ENCODE results near the gene ARHGEF6. TPM values are rescaled to one million over a fixed set of nuclear protein-coding genes. Genes with fewer than 3 reads are reported as not detected.
A peak's percentile ranks its signal among the peaks of the same experiment; 100 is the strongest.
"Not testable (repeated sequence)": the region's sequence is repeated elsewhere in the genome, so short reads cannot be mapped to it uniquely, and the experiment has no call there.

The ARHGEF6 gene
- total RNA-seq, 1 donor from 2014 or later: 0.98 TPM

DNA sequence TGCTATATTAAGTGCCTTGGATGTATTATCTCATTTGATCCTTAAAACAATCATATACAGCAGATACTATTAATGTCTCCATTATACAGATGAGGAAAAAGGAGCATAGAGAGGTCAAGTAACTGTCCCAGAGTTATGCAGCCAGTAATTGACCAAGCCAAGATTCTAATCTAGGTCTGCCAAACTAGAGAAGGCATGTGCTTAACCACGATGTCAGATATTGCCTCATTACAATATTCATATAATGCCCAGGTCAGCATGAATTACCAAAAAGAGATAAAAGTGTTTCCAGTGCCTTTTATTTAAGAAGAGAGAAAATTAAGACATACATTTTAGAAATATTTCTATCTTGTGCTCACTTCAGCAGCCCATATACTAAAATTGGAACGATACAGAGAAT, 7.1 kb downstream of the ARHGEF6 start:
- DNase-seq (ENCODE audit: low spot score in 2 of 2, unreplicated experiment in 2 of 2): no peak
- Mint-ChIP-seq H3K9me3 (peaks cover 40% of the 10 kb centered on the region), H3K27me3 (ENCODE audit: low read depth) (peaks cover 10% of the 10 kb centered on the region), H3K4me3 (no peak overlapping the region), H3K4me1 (no peaks in the 10 kb centered on the region), H3K36me3 (no peaks in the 10 kb centered on the region), H3K27ac (no peak overlapping the region)
- TF ChIP-seq, protein P1, sequence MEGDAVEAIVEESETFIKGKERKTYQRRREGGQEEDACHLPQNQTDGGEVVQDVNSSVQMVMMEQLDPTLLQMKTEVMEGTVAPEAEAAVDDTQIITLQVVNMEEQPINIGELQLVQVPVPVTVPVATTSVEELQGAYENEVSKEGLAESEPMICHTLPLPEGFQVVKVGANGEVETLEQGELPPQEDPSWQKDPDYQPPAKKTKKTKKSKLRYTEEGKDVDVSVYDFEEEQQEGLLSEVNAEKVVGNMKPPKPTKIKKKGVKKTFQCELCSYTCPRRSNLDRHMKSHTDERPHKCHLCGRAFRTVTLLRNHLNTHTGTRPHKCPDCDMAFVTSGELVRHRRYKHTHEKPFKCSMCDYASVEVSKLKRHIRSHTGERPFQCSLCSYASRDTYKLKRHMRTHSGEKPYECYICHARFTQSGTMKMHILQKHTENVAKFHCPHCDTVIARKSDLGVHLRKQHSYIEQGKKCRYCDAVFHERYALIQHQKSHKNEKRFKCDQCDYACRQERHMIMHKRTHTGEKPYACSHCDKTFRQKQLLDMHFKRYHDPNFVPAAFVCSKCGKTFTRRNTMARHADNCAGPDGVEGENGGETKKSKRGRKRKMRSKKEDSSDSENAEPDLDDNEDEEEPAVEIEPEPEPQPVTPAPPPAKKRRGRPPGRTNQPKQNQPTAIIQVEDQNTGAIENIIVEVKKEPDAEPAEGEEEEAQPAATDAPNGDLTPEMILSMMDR (IDR thresholded peaks at IDR 0.05; ENCODE audit: unreplicated experiment): no peak

DNA sequence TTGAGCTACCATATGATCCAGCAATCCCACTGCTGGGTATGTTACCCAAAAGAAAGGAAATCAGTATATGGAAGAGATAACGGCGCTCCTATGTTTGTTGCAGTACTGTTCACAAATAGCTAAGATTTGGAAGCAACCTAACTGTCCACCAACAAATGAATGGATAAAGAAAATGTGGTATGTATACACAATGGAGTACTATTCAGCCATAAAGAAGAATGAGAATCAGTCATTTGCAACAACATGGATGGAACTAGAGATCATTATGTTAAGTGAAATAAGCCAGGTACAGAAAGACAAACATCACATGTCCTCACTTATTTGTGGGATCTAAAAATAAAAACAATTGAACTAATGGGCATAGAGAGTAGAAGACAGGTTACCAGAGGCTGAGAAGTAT, 8.9 kb downstream of the ARHGEF6 start:
- not testable (repeated sequence) for H3K4me1 Mint-ChIP-seq

DNA sequence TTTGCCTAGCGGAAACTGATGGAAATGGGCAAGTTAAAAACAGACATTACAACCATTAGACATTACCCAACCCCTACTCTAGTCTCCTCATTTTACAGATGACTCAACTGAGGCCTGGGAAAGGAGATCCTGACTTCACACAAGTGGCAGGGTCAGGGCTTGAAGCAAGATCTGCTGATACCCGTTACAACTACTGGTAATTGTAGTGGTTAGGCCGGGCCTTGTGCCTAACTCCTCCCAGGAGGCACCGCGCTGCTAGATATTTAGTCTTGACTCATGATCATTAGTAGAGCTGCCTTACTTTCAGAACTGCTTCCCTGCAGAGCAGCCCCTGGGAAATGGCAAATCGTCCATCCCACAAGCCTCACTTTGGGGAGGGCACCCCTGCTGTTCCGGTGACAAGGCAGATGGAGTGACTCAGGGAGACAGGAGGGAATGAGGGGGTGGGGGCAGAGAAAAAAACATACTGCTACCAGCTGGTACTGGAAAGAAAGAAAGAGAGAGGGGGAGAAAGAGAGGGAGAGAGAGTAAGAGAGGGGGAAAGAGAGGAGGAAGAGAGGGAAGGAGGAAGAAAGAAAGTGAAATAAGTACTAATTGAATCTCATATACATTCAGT, 12.2 kb downstream of the ARHGEF6 start:
- Mint-ChIP-seq H3K27me3 (ENCODE audit: low read depth) (peaks cover 23% of the 10 kb centered on the region), H3K4me3 (peak overlapping the region; percentile 56), H3K9me3 (peaks cover 15% of the 10 kb centered on the region), H3K4me1 (no peaks in the 10 kb centered on the region), H3K36me3 (no peaks in the 10 kb centered on the region), H3K27ac (no peak overlapping the region)
- no peak for DNase-seq (ENCODE audit: low spot score in 2 of 2, unreplicated experiment in 2 of 2)
- TF ChIP-seq, protein P1 (IDR thresholded peaks at IDR 0.05; ENCODE audit: unreplicated experiment): no peak

More for the DNA sequence above, 8.9 kb downstream of the ARHGEF6 start:
- Mint-ChIP-seq H3K9me3 (peaks cover 35% of the 10 kb centered on the region), H3K27me3 (ENCODE audit: low read depth) (peaks cover 10% of the 10 kb centered on the region)
- not testable (repeated sequence) for DNase-seq (ENCODE audit: low spot score in 2 of 2, unreplicated experiment in 2 of 2); H3K36me3 Mint-ChIP-seq; H3K4me3 Mint-ChIP-seq; H3K27ac Mint-ChIP-seq

DNA sequence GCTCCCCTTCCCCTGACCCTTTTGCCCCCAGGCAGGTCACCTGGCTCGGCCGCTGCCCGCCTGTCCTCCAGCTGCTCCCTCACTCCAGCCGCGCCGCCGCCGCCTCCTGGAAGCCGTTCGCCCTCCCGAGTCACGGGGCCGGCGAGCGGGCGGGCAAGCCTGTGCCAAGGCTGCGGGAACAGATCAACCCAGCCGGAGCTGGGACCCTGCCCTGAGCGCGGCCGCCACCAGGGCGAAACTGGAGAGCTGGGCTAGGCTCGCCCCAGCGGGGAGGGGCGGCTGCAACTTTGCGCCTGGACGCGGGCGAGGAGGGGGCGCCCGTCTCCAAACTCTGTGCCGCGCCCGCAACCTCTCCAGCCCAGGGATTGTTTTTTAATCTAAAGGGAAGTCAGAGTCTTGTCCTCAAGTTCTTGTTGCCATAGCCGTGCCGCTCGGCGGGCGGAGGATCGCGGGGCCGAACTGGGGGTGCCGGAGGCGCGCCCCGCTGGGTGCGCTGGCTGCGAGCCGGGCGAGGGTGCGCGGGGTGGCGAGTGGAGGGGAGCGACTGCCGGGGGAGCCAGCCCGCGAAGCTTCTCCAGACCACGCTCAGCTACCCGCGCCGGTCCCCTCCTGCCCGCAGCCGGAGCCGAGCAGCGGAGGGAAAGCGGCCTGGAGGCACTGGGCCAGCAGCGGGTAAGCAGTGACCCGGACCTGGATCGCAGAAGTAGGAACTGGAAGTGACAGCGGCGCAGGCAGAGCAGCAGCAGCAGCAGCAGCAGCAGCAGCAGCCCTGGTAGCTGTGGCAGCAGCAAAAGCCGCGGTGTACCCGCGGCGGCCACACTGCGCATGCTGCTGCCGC, 13.4 kb downstream of the ARHGEF6 start:
- TF ChIP-seq, protein P1 (IDR thresholded peaks at IDR 0.05; ENCODE audit: unreplicated experiment): no peak
- Mint-ChIP-seq H3K27me3 (ENCODE audit: low read depth) (peaks cover 23% of the 10 kb centered on the region), H3K27ac (no peak overlapping the region), H3K36me3 (no peaks in the 10 kb centered on the region), H3K9me3 (peaks cover 10% of the 10 kb centered on the region), H3K4me3 (peak overlapping the region; percentile 66), H3K4me1 (no peaks in the 10 kb centered on the region)
- DNase-seq (ENCODE audit: low spot score in 2 of 2, unreplicated experiment in 2 of 2): peak; percentile 22 to 50

DNA sequence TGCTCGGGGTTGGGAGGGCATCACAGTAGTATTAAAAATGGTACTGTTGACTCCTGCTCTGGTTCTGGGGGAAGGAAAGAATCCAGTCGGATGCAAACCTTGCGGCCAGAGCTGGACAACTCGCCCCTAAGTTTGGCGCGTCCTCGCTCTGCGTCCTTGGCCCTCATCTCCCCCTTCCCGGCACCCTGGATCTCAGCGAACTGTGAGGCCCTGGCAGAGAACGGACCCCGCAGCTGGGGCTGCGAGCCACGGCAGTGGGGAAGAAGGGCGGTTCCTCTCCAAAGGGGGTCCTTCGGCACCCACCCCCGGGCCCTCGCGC, 14.0 kb downstream of the ARHGEF6 start:
- Mint-ChIP-seq H3K9me3 (peaks cover 6% of the 10 kb centered on the region), H3K36me3 (no peaks in the 10 kb centered on the region), H3K27ac (no peak overlapping the region), H3K27me3 (ENCODE audit: low read depth) (peaks cover 23% of the 10 kb centered on the region), H3K4me3 (peak overlapping the region; percentile 64), H3K4me1 (no peaks in the 10 kb centered on the region)
- TF ChIP-seq, protein P1 (IDR thresholded peaks at IDR 0.05; ENCODE audit: unreplicated experiment): no peak
- no peak for DNase-seq (ENCODE audit: low spot score in 2 of 2, unreplicated experiment in 2 of 2)

DNA sequence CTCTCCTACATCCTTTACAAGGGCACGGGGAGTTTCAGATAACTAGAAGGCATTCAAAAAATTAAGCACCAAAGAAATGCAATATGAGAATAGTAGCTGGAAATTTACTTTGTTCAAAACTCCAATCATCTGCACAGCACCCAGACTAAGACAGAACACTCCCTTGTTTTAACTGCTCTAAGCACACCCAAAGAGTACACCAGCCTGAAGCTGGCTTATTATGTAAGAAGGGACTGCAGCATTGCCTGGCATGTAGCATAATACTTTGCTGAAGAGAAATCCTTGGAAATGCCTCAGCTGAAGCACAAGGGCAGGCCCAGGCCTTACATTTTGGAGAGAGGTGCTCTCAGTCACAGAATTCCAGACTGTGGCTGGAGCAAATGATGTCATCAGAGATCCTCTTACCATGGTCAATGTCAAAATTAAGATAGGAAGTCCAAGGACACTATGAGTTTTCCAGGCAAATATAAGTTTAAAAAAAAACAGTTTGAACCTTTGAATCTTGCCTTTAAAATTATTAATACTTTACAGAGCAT, 14.8 kb downstream of the ARHGEF6 start:
- Mint-ChIP-seq H3K4me3 (peak overlapping the region; percentile 24), H3K9me3 (no peaks in the 10 kb centered on the region), H3K36me3 (no peaks in the 10 kb centered on the region), H3K27me3 (ENCODE audit: low read depth) (peaks cover 23% of the 10 kb centered on the region), H3K27ac (no peak overlapping the region), H3K4me1 (no peaks in the 10 kb centered on the region)
- DNase-seq (ENCODE audit: low spot score in 2 of 2, unreplicated experiment in 2 of 2): no peak
- TF ChIP-seq, protein P1 (IDR thresholded peaks at IDR 0.05; ENCODE audit: unreplicated experiment): no peak
